Mammary epithelial cell (primary cell): ENCODE data around the gene ILKAP.

ENCODE experiments used
- EZH2 ChIP-seq: IDR thresholded peaks from 2 replicates; pipeline ENCODE4 v1.6.1; 2012; ENCODE audit warnings: low read length, inconsistent platforms, borderline replicate concordance
- TF ChIP-seq, protein P1 (sequence below), 2 donors: IDR thresholded peaks in 1 of 2; conservative IDR thresholded peaks in 1 of 2; 2 replicates each; pipeline ENCODE4 v1.5.1; 2011 to 2012; ENCODE audit warnings: inconsistent platforms in 2 of 2, low read length in 2 of 2, mild to moderate bottlenecking in 2 of 2, control low read depth in 1 of 2, low read depth in 1 of 2; ENCODE audit not compliant: insufficient read depth in 1 of 2; ENCODE audit errors: extremely low read depth in 1 of 2

DNA sequence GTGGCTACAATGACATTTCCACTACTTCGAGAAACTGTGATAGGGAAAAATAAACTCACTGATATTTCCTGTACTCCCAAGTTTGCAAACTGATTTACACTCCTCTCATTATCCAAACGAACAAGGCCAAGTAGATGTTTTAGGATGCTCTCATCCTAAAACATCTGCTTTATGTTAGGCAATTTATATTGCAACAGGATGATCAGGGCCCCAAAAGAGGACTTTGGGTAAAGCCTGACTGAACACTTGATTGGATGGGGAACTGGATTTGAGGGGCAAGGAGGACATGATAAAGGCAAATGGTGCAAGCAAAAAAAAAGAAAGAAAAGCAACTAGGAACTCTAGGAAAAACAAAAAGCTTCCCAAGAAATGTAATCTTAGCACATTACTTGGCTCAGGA lies 38.5 kb upstream of the ILKAP start:
- no peak for TF ChIP-seq EZH2
- TF ChIP-seq, protein P1, sequence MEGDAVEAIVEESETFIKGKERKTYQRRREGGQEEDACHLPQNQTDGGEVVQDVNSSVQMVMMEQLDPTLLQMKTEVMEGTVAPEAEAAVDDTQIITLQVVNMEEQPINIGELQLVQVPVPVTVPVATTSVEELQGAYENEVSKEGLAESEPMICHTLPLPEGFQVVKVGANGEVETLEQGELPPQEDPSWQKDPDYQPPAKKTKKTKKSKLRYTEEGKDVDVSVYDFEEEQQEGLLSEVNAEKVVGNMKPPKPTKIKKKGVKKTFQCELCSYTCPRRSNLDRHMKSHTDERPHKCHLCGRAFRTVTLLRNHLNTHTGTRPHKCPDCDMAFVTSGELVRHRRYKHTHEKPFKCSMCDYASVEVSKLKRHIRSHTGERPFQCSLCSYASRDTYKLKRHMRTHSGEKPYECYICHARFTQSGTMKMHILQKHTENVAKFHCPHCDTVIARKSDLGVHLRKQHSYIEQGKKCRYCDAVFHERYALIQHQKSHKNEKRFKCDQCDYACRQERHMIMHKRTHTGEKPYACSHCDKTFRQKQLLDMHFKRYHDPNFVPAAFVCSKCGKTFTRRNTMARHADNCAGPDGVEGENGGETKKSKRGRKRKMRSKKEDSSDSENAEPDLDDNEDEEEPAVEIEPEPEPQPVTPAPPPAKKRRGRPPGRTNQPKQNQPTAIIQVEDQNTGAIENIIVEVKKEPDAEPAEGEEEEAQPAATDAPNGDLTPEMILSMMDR (conservative IDR thresholded peaks at IDR 0.05 in 1 of 2, IDR thresholded peaks at IDR 0.05 in 1 of 2; ENCODE audit: extremely low read depth in 1 of 2, insufficient read depth in 1 of 2, low read depth in 1 of 2, low read length in 2 of 2) = no peak
